Coronary artery (tissue), 2 donors: ENCODE data around the gene NTNG1.

Source experiments
- DNase-seq: peaks from one replicate; pipeline ENCODE4 v3.0.0-alpha.2; 2017; ENCODE audit warnings: low spot score
- H3K27ac ChIP-seq, 2 donors: fragments of 200-600 bp; sonication (generic); one replicate each; pipeline ENCODE4 v1.5.1; 2016 to 2019
- H3K4me3 ChIP-seq: fragments of 200-600 bp; sonication (generic); 2 replicates; pipeline ENCODE4 v1.5.1; 2016; ENCODE audit warnings: mild to moderate bottlenecking, moderate library complexity
- CTCF ChIP-seq: fragments of 200-600 bp; sonication (generic); IDR thresholded peaks from one replicate; pipeline ENCODE4 v1.5.1; 2019; ENCODE audit warnings: antibody characterized with exemption

The NTNG1 gene

GRCh38 chr1:107251083-107251482 lies 110.2 kb downstream of the NTNG1 start:
- no peak for TF ChIP-seq CTCF
- DNase-seq, result no peak
- Histone ChIP-seq H3K27ac (no peak overlapping the region), H3K4me3 (no peak overlapping the region)

- Histone ChIP-seq H3K27ac (no peak overlapping the region), H3K4me3 (no peak overlapping the region)
- no peak for TF ChIP-seq CTCF
- no peak for DNase-seq
Measured at GRCh38 chr1:107251839-107252238, 111.0 kb downstream of the NTNG1 start.

- no peak overlapping the region for H3K4me3 ChIP-seq
- H3K27ac ChIP-seq, result no peak overlapping the region
- no peak for DNase-seq
- no peak for TF ChIP-seq CTCF
Measured at GRCh38 chr1:107252271-107252670, 111.4 kb downstream of the NTNG1 start.

- Histone ChIP-seq H3K27ac (no peak overlapping the region), H3K4me3 (no peak overlapping the region)
- no peak for DNase-seq
- TF ChIP-seq CTCF, result no peak
Measured at GRCh38 chr1:107254306-107254705, 113.5 kb downstream of the NTNG1 start.

GRCh38 chr1:107255469-107255868 lies 114.6 kb downstream of the NTNG1 start:
- TF ChIP-seq CTCF, result no peak
- no peak overlapping the region for H3K27ac ChIP-seq
- no peak overlapping the region for H3K4me3 ChIP-seq
- DNase-seq, result no peak

GRCh38 chr1:107262467-107263286 lies 121.8 kb downstream of the NTNG1 start:
- Histone ChIP-seq H3K27ac (no peak overlapping the region), H3K4me3 (no peak overlapping the region)
- DNase-seq, result no peak
- TF ChIP-seq CTCF, result no peak

GRCh38 chr1:107263291-107263915 lies 122.6 kb downstream of the NTNG1 start:
- no peak for TF ChIP-seq CTCF
- no peak for DNase-seq

More at GRCh38 chr1:107263291-107263915, 122.6 kb downstream of the NTNG1 start:
- Histone ChIP-seq H3K27ac (no peak overlapping the region), H3K4me3 (no peak overlapping the region)
